ENCODE data around the gene DOCK1. TPM values are rescaled to one million over a fixed set of nuclear protein-coding genes. Genes with fewer than 3 reads are reported as not detected.

DOCK1 gene
- total RNA-seq, 1 donor from 2014 or later = 18.6 TPM

GRCh38 chr10:127434006-127434405 lies 528.8 kb downstream of the DOCK1 start:
- DNase-seq = no peak

GRCh38 chr10:127435246-127435645 lies 530.0 kb downstream of the DOCK1 start:
- DNase-seq = no peak

DNA sequence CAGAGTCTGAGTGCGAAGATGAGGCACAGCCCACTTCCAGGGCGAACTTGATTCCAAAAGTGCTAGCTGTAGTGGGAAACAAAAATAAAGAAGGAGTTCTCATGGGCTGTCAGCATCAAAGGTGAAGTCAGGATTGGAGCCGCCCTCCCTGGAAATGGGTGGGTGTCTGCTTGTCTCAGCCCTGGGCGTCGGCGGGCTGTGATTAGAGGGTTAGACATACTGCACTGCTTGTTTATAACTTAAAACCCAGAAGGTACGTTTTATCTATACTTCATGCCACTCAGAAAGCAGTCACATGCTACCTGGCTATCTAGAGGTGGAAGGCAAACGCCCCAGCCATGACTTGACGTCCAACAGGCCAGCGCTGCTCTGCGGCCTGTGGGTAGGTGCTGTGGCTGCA lies 535.1 kb downstream of the DOCK1 start:
- DNase-seq = no peak

GRCh38 chr10:127441350-127442219 lies 536.4 kb downstream of the DOCK1 start:
- DNase-seq = no peak

DNA sequence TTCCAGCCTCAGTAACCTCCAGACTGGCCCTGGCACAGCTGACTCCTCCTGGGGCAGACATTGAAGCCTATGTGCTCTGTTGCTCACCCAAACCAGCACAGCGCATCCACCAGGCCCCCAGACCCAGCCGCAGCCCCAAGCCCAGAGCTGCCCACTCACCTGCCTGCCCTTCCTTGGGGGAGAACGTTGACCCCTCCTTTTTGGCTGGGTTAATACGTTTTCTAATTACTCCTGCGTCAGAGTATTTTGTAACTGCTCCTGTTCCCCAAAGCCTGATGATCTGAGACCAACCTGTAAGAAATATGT lies 536.9 kb downstream of the DOCK1 start:
- no peak for DNase-seq

DNA sequence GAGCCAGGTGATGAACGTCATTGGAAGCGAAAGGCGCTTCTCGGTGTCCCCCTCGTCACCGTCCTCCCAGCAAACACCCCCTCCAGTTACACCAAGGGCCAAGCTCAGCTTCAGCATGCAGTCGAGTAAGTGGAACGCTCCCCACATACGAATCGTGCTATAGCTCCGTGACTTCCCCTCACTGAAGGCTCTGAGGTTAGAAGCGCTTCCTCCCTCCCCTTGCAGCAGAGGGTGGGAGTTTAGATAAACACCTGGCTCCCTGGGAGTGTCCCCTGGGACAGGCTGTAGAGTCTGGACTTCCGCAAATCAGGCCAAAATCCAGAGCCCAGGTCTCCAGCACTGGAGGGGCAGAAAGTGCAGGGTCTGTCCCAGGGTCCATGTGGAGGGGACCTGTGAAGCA lies 538.9 kb downstream of the DOCK1 start:
- DNase-seq = no peak

GRCh38 chr10:127447197-127447596 lies 542.0 kb downstream of the DOCK1 start:
- no peak for DNase-seq

DNA sequence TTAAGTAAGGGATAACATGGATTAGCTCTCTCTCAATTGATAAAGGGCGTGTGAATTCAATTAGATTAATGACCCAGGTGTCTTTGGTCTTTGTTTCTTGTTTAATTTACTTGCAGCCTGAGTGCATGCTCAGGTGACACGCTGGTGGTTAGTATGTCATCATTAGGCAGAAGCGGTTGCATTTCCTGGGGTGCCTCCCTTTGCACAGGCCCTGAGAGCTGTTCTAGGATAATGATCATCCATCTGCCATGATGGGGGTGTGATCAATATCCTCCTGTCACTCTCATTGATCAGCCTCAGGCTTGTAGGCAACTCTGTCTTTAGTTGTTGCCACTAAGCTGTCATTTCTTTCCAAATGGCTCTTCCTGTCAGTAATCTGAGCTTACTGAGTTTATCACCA lies 544.3 kb downstream of the DOCK1 start:
- DNase-seq = no peak

DNA sequence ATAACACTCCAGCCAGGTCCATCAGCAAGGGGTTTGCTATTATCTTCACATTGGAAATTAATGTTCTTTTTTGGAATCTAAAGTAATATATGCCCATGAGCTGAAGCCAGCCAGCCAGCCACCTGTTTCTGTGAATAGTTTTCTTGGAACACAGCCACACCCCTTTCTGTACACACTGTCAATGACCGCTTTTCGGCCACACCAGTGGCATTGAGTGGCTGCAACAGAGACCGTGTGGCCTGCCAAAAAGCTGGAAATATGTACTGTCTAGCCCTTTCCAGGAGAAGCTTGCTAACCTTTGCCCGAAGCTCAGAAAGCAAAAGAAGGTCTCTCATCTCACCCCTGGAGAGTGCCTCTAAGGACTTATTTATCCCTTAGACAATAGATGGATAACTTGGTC lies 545.4 kb downstream of the DOCK1 start:
- DNase-seq = no peak

DNA sequence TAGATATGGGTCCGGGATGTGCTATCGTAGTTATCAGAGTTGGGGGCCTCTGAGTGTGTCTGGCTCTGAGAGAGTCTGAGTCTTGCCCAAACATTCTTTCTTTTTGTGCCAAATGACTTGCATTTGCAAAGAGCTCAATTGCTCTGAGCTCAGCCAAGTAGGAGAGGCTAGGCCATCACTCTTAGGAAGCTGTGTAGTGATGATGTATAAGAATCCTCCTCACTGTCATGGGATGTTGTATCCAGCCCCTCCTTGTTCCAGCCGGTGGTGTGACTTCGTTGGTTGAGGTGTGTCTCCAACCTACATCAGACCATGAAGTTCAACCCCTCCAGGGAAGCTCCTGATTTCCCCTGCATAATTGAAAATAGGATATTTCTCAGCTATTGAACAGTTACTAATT lies 546.4 kb downstream of the DOCK1 start:
- DNase-seq = no peak

DNA sequence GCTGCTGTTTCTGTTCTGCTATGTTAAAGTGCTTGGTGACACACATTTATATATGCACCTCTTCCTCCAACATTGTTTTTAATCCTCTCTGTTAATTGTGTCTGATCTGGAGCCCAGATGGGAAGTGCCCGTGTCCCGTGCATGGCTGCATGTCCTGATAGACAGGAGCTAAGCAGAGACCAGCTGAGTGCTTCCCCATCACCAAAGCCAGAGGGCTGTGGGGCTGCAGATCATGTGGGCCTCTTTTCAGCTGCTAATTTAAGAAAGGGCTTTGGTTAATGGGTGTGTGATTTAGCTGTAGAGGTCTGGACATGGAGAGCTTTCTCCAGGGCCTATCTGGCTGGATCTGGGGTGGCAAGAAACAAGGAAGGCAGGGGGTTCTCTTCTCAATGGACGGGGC lies 547.3 kb downstream of the DOCK1 start:
- no peak for DNase-seq

DNA sequence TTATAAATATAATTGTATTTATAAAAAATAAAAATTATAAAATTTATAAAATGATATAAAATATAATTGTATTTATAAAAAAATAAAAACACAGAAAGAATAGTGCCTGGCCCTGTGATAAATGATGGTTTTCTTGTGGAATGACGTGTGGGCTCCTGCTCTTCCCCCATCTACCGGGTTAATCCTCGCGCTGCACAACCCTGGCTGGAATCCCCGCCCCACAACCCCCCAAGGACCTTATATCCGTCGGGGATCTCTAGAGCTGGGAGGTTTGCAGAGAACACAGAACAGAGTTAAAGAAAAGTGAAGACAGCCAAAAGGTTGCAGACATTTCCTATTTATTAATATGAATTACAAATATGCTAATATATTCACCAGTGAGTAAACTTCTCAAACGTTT lies 548.5 kb downstream of the DOCK1 start:
- no peak for DNase-seq

DNA sequence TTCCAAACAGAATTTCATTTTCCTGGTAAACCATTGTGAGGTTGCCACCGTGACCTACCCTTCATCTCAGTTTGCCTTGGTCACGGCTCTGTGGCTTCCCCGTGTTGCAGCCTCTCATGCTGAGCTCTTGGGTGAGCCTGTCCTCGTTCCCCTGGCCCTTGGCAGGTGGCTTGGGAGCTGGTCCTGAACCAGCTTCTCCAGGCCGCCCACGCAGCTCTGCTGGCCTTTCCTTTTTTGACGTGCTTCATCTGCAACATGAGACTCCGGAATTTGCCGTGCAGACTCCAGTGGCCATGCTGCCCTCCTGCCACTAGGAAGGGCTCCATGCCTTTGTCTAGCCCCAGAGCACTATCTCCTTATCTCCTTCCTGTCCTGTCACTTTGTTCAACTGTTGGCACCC lies 550.9 kb downstream of the DOCK1 start:
- no peak for DNase-seq

DNA sequence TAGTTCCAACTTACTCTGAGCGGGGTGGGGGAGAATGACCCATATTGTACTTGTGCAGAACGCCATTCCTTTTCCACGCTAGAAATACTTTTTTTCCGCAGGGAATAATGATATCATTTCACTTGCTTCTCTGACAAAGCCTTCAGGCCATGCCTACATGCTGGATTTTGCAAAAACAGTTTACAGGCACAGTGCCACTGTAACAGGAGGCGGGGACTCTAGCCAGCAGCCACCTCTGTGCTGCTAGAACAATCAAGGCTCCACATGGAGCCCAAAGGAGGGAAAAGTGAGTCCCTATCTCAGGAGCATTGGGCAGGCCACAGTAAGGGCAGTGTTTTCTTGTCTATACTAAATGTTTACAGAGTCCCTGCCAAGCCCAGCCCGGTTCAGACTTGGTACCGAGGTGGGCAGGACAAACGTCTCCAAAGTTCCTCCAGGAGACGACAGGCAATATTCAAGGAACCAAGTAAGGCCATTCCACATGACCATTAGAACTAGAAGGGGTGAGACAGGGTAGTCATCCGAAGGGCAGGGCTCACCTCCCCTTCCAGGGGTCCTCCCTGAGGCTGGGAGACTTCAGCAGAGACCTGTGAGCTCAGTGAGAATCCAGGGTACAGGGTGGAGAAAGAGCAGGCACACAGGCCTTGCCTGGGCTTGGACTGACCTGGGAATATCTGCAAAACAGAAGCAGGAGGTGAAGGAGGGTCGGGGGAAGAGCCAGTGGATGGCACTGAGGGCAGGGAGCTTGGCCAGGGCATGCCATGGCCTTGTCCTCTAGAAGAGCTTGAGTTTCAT lies 553.0 kb downstream of the DOCK1 start:
- DNase-seq = no peak

GRCh38 chr10:127458829-127459228 lies 553.6 kb downstream of the DOCK1 start:
- DNase-seq = no peak

DNA sequence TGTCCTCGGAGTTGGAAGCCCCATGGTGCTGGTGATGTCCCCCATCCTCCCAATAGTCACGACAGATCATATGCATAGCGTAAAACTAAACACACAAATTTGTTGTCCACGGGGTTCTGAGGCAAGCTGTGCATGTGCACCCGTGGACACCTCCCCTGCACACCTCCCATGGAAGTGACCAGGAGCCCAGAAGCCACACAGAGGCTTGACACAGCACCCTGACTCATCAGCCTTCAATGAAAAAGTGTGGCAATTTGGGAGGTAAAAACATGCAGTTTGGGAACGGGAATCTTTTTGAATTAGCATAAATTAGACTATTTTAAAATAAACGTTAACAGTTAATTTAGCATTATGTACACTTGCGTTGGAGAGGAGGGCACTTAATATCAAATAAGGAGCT lies 554.7 kb downstream of the DOCK1 start:
- DNase-seq = no peak

GRCh38 chr10:127462643-127463295 lies 557.5 kb downstream of the DOCK1 start:
- no peak for DNase-seq

DNA sequence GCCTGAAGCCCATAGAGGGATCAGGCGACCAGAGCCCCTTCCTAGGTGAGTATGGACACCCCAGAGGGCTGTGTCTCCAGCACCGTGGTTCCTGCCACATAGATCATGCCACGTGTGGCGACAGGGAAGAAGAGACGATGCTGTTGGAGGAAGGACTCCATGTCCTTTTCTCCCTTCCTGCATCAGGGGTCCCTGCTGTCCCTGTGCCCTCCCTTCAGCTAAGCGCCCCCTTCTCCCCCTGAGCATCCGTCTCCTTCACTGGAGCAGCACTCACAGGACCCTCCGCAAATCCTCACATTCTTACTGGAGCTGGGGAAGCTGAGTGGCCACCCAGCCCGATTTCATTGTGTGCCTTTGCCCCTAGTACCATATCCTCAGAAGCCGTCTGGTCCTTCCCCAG lies 558.3 kb downstream of the DOCK1 start:
- DNase-seq = no peak

DNA sequence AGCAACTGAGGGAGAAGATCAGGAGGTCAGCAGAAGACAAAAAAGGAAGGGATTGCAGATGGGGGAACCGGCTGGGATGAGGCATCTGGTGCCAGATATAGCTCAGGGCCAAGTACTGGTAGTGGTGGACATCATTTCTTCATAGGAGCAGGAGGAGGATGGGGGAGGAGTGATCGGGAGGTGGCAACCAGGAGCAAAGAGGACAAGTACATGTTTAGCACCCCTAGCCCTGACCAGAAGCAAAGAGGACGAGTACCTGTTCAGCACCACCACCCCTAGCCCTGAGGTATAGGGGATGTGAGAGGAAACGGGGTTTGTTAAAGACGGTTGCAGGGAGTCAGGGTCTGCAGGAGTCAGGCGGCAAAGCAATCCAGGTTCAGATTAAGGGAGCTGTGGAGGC lies 559.3 kb downstream of the DOCK1 start:
- no peak for DNase-seq

DNA sequence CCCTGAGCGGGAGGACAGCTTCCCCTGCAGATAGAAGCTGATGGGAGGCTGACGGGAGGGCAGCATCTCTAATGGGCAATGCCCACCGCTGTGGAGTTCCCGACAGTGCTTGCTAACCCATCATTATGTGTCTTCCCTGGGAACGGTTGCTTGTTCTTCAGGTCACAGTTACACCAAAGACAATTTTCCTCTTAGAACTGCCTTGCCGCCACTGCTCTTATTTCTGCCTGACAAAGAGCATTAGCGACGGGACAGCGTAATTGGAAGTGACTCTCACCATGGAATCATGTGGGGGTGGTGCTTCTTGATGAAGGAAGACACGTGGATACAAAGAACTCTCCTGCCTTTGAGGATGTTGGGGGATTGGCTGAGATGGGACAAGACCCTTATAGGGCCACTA lies 562.6 kb downstream of the DOCK1 start:
- DNase-seq = no peak

GRCh38 chr10:127468632-127469031 lies 563.4 kb downstream of the DOCK1 start:
- DNase-seq = no peak

- DNase-seq = no peak
These were observed 565.7 kb downstream of the DOCK1 start for GRCh38 chr10:127470911-127471310.

- no peak for DNase-seq
These were observed 567.7 kb downstream of the DOCK1 start for GRCh38 chr10:127472976-127473375.
